Erythroblast (primary cell): ENCODE results near the gene FERMT2.

ENCODE experiments used
- GATA1 ChIP-seq: IDR thresholded peaks from 2 replicates; pipeline ENCODE4 v1.6.1; 2011; ENCODE audit warnings: low read depth, mild to moderate bottlenecking, control low read depth, low read length, moderate library complexity
- POLR2A ChIP-seq: IDR thresholded peaks from 2 replicates; pipeline ENCODE4 v1.6.1; 2011; ENCODE audit warnings: mild to moderate bottlenecking, low read length

GRCh38 chr14:52960627-52961026 lies 9.8 kb upstream of the FERMT2 start:
- TF ChIP-seq POLR2A (no peak), GATA1 (no peak)
